Stimulated activated naive B cell treated with anti-CD40 and anti-IgM and Interleukin-4, amounts not matched to agents 10 μg/mL and 1 μg/mL and 100 μg/mL, for 72 hours (primary cell): ENCODE results near the gene CATSPERE.
"Not testable (repeated sequence)": the region's sequence is repeated elsewhere in the genome, so short reads cannot be mapped to it uniquely, and the experiment has no call there.

Source experiments
- ATAC-seq, 2 donors: fragments of 150-1000 bp; cut with Tn5 transposase; replicated peaks; 2 replicates each; pipeline ENCODE4 v1.10.0; 2021; ENCODE audit warnings: moderate library complexity in 1 of 2
- DNase-seq: peaks from one replicate; pipeline ENCODE4 v3.0.0; 2021
- H3K27ac Mint-ChIP-seq: one replicate; pipeline ENCODE4 v1.8.0; 2022; ENCODE audit warnings: mild to moderate bottlenecking, mixed read lengths
- H3K27me3 Mint-ChIP-seq, 2 donors: one replicate each; pipeline ENCODE4 v1.8.0; 2022; ENCODE audit warnings: mixed read lengths in 2 of 2
- H3K36me3 Mint-ChIP-seq, 2 donors: one replicate each; pipeline ENCODE4 v1.8.0; 2022; ENCODE audit warnings: mixed read lengths in 2 of 2, mild to moderate bottlenecking in 1 of 2
- H3K4me1 Mint-ChIP-seq, 2 donors: one replicate each; pipeline ENCODE4 v1.8.0; 2022; ENCODE audit warnings: mixed read lengths in 2 of 2, mild to moderate bottlenecking in 1 of 2
- H3K4me3 Mint-ChIP-seq, 2 donors: one replicate each; pipeline ENCODE4 v1.8.0; 2022; ENCODE audit warnings: mild to moderate bottlenecking in 2 of 2, mixed read lengths in 2 of 2, moderate library complexity in 1 of 2
- H3K9me3 Mint-ChIP-seq, 2 donors: one replicate each; pipeline ENCODE4 v1.8.0; 2022; ENCODE audit warnings: mixed read lengths in 2 of 2, mild to moderate bottlenecking in 1 of 2

CATSPERE gene

DNA sequence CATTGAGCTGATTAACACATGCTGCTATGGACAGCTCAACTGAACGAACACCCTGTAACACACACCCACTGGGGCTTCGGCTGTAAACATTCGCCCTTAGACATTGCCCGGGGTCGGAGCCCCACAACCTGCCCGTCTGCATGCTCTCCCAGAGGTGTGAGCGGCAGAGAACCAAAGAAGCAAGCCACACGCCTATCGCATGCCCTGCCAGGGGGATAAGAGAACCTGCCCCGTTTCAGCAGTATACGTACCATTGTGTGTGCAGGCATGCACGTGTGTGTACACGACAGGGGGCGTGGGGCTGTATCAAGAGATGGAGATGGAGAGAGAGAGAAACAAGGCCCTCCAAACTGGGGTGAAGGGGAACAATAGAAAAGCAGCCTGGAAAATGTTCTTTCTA, 181.9 kb downstream of the CATSPERE start:
- no peak overlapping the region for H3K27ac Mint-ChIP-seq
- no peaks in the 10 kb centered on the region for H3K4me1 Mint-ChIP-seq
- ATAC-seq (no peak), DNase-seq (no peak)
- no peaks in the 10 kb centered on the region for H3K9me3 Mint-ChIP-seq
- no peaks in the 10 kb centered on the region for H3K36me3 Mint-ChIP-seq
- H3K4me3 Mint-ChIP-seq = no peak overlapping the region
- H3K27me3 Mint-ChIP-seq = peaks cover 0 to 8% of the 10 kb centered on the region in 2 donors

DNA sequence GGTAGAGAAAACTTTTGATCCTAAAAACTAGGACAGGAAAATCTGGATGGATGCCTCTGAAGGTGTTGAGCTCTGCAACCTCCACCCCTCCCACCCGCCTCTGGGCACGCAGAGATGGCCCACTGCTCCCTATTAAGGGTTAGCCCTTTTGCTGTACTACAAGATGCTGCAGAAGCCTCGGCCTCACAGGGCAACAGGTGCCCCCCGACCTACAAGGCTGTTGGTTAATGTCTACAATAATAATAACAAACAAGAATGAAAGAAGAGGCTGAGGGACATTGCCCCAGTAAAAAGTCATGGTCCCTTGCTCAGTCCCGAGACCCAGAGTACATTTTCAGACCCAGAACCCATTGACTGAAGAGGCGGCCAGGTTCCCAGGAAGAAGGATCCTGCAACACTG, 184.3 kb downstream of the CATSPERE start:
- no peak overlapping the region for H3K4me3 Mint-ChIP-seq
- no peaks in the 10 kb centered on the region for H3K36me3 Mint-ChIP-seq
- H3K27ac Mint-ChIP-seq = no peak overlapping the region
- H3K27me3 Mint-ChIP-seq = peaks cover 0 to 8% of the 10 kb centered on the region in 2 donors
- DNase-seq = no peak
- H3K4me1 Mint-ChIP-seq = no peaks in the 10 kb centered on the region
- no peaks in the 10 kb centered on the region for H3K9me3 Mint-ChIP-seq
- ATAC-seq = no peak

DNA sequence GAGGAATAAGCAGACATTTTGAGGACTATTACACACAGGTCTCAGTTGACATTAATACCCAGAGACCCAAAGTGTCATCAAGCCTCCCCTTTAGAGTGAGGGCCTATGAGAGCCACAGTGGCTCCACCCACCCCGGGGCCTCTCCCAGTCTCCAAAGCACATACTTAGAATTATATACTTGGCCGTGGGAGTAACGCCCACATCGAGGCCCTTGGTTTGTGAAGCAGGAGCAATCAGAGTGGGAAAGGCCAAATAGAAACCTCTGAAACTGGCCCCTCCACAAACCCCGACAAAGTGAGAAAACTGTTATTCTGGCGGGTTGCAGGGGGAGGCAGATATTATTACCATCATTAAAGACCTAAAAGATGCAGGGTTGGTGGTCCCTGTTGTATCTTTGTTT, 184.8 kb downstream of the CATSPERE start:
- H3K27me3 Mint-ChIP-seq = peaks cover 0 to 8% of the 10 kb centered on the region in 2 donors
- H3K36me3 Mint-ChIP-seq = no peaks in the 10 kb centered on the region
- no peaks in the 10 kb centered on the region for H3K9me3 Mint-ChIP-seq
- no peaks in the 10 kb centered on the region for H3K4me1 Mint-ChIP-seq
- DNase-seq (no peak), ATAC-seq (no peak)
- H3K4me3 Mint-ChIP-seq = no peak overlapping the region
- no peak overlapping the region for H3K27ac Mint-ChIP-seq

DNA sequence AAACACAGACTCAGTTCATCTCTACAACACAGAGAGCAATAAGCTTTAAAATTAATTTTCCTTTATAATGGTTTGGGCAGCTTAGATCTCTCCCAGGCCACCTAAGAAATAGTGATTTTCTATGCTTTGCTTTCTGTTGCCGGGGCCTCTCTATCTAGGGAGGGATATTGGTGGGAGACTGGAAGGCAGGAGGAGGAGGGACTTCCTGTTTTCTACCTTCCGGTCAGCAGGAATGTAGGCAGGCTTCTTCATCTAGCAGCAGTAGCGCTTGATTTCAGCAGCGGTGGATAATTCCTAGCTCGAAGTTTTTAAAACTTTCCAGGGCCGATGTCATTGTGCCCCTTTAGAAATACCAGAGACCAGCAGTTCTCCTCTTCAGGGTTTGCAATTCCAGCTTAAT, 186.7 kb downstream of the CATSPERE start:
- Mint-ChIP-seq H3K4me1 (peaks cover 8% of the 10 kb centered on the region in 2 donors), H3K9me3 (no peaks in the 10 kb centered on the region), H3K27me3 (peaks cover 0 to 3% of the 10 kb centered on the region in 2 donors), H3K36me3 (no peaks in the 10 kb centered on the region), H3K27ac (no peak overlapping the region), H3K4me3 (no peak overlapping the region)
- DNase-seq (no peak), ATAC-seq (no peak)

DNA sequence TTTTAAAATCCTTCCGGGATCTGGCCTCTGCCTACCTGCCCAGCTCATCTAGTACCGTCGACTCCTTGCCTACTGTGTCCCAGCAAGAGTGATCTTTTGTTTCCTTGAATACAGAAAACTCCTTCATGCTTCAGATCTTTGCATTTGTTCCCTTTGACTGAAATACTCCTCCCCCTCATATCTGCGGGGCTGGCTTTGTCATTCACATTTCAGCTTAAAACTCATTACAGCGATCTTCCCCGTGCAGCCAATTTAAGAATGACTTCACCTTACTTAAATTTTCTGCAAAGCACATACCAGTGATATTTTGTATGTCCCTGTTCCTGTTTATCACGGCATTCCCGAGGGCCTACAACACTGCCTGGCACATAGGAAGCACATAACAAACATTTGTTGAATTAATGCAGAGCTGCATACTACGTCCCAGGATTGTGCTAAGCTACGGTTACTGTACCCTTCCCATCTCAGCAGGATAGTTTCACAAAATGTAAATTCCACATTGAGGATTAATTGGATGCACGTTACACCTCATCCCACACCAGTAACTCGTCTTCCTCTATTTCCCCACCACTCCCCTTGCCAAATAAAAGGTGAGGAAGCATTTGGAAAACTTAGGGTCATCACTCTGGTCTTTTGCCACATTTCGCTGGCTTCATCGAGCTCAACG, 191.0 kb downstream of the CATSPERE start:
- no peak for ATAC-seq
- Mint-ChIP-seq H3K27ac (peak overlapping the region; percentile 94), H3K27me3 (no peaks in the 10 kb centered on the region), H3K36me3 (peaks cover 1 to 4% of the 10 kb centered on the region in 2 donors), H3K4me1 (peaks cover 13% of the 10 kb centered on the region in 2 donors), H3K9me3 (no peaks in the 10 kb centered on the region), H3K4me3 (peak overlapping the region in 1 of 2 donors; percentile 85)
- DNase-seq = no peak

DNA sequence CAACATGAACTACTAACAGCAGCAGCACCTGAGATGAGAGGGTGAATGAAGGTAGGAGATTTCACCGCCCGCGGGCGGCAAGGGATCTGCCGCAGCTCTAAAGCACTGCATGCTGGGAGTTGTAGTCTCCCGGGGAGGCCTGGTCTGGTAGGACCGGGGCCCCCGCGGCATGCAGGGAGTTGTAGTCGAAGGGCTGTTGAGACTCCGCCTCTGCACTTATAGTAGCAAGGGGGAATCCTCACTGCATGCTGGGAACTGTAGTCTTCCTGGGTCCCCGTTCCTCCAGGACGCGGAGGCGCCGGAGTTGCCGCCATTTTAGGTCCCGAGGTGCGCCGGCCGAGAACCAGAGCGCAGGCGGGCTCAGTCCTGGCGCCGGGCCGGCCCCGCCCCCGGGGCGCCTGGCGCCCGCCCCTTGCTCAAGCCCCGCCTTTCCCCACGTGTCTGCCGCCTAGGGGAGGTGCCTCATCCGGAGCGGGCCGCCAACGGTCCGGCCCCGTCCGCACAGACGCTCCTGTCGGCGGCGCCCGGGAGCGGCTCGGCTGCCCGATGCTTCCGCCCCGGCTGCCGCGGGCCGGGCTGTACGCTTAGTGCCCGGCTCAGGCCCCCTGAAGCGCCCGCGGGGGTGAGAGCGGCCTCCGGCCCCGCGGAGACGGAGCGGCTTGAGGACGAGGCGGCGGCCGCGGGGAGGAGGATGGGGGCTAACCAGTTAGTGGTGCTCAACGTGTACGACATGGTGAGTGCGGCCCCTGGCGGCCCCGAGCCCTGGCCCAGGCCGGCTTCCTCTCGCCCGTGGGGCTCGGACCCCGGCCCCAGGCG, 191.8 kb downstream of the CATSPERE start, which contains the start of gene DESI2:
DESI2 (plus strand) TSS at position 504 of the 816 bp plus-strand sequence; CDS start at position 692, 188 bp downstream.
- Mint-ChIP-seq H3K27ac (peak within 1 kb of the TSS; percentile 94), H3K27me3 (no peaks in the 10 kb centered on the region), H3K9me3 (no peaks in the 10 kb centered on the region), H3K4me1 (peaks cover 18 to 20% of the 10 kb centered on the region in 2 donors), H3K36me3 (peaks cover 7 to 10% of the 10 kb centered on the region in 2 donors), H3K4me3 (peak within 1 kb of the TSS in 1 of 2 donors; percentile 85)
- peak; percentile 99 for DNase-seq
- peak; percentile 94 for ATAC-seq

DNA sequence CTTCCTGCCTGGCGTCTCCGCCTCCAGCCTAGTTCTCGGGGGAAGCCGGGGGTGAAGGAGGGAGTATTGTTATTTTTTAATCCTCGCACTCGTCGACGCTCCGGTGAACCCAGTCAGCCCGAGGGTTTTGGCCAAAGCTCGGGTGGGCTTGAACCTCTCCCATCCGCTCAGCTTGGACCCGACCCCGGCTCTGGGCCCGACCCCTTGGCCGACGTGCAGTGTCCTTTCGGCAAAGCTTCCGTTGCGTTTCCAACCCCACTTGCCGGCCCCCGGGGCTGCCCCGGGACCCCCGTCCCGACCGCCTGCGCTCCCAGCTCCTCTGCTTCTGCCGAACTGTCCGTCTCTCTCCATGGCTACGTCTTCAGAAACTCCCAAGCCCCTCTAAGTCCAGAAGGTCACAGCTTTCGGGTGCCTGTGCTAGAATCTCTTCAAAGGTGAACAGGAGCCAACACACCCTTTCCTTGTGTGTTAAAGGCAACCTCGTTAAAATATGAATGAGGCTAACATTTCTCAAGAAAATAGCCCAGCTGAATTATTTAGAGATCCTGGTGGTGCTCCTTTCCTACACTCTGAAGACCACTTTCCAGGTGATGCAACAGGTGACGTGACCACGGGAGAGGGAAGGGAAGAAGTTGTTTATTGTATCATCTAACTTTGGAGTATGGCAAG, 192.5 kb downstream of the CATSPERE start:
- no peaks in the 10 kb centered on the region for H3K9me3 Mint-ChIP-seq
- H3K4me1 Mint-ChIP-seq = peaks cover 24 to 28% of the 10 kb centered on the region in 2 donors
- DNase-seq (no peak), ATAC-seq (no peak)
- H3K27me3 Mint-ChIP-seq = no peaks in the 10 kb centered on the region
- no peak overlapping the region for H3K27ac Mint-ChIP-seq
- H3K4me3 Mint-ChIP-seq = no peak overlapping the region
- peaks cover 7 to 17% of the 10 kb centered on the region in 2 donors for H3K36me3 Mint-ChIP-seq

DNA sequence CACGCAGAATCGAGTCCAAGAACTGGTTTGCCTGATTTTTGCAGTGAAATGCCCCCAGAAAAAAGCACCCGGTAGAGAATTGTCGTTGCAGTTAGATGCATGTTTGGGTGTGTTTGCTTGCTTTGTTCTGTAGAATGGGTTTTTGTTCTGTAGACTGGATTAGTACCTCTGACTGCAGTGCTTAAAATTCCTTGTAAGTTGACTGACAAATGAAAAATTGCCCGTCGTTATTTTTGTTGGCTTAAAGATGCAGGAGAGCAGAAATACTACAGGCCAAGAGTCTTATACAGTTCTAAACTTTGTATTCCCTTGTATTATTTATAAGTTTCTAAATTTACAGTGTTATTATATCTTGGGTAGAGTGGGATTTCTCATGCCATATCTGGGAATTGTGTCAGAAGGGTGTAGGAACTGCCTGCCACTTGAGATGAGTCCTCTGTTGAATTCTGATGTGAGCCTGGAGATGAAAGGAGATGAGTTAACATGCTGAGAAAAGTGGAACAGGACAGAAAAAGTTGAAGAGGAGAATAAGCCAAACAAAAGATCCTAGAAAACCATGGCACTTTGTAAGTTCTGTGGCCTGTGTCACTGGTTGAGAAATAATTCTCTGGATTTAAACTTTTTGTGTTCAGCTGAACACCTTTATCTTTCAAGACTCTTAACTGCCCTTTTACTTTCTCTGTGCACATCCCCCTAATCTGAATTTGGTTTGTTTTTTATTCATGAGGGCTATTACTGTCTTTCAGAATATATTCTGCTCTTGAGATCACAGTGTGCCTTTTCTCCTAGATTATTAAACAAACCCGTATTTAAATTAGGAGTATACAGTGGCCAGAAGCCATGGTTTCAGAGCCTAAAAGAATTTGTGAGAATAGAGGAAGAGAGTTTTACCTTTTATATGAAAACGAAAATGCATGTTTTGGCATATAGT, 193.3 kb downstream of the CATSPERE start:
- no peak overlapping the region for H3K27ac Mint-ChIP-seq
- DNase-seq (no peak), ATAC-seq (no peak)
- H3K4me3 Mint-ChIP-seq = no peak overlapping the region
- peaks cover 11 to 20% of the 10 kb centered on the region in 2 donors for H3K36me3 Mint-ChIP-seq
- no peaks in the 10 kb centered on the region for H3K9me3 Mint-ChIP-seq
- no peaks in the 10 kb centered on the region for H3K27me3 Mint-ChIP-seq
- peaks cover 24 to 28% of the 10 kb centered on the region in 2 donors for H3K4me1 Mint-ChIP-seq

DNA sequence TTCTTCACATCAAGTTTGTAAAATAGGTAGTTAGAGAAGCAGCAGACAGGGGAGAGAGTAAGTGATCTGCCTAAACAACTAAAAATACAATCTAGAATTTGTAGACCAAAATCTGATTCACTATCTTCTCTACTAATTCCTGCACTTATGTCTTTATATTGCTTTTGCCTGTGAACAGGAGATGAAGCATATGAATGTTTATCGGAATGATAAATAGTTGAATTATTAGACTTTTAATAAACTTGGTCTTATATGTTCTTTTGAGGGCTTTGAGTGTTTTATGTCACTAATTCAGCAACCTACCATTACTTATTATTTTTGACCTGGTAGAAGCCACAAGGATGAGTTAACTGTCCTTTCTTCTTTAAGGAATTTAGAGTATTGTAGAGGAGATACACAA, 194.1 kb downstream of the CATSPERE start:
- no peak for ATAC-seq
- no peaks in the 10 kb centered on the region for H3K27me3 Mint-ChIP-seq
- peaks cover 14 to 23% of the 10 kb centered on the region in 2 donors for H3K36me3 Mint-ChIP-seq

DNA sequence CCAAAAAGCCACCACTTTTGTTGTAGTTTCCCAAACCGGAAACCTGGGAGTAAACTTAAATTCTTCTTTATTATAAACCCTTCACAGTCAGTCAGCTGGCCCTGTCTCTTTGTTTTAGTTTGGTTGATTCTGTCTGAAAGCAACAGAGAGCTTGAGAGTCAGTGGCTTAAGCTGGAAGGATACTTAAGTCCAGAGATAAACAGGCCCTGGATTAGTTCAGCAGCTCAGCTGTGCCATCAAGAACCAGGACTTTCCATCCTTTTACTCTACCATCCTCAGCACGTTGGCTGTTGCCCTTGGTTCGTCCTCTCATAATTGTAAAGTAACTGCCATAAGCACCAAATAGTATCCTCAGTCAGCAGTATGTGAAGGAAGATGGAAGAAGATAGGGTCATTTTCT, 196.3 kb downstream of the CATSPERE start:
- no peak for DNase-seq
- Mint-ChIP-seq H3K27me3 (no peaks in the 10 kb centered on the region), H3K36me3 (peaks cover 14 to 32% of the 10 kb centered on the region in 2 donors), H3K9me3 (no peaks in the 10 kb centered on the region), H3K4me1 (peaks cover 17 to 25% of the 10 kb centered on the region in 2 donors), H3K27ac (peak overlapping the region; percentile 80), H3K4me3 (no peak overlapping the region)
- ATAC-seq = no peak

More for the DNA sequence above, 194.1 kb downstream of the CATSPERE start:
- no peak overlapping the region for H3K4me3 Mint-ChIP-seq
- DNase-seq = no peak
- no peaks in the 10 kb centered on the region for H3K9me3 Mint-ChIP-seq
- peaks cover 24 to 28% of the 10 kb centered on the region in 2 donors for H3K4me1 Mint-ChIP-seq
- H3K27ac Mint-ChIP-seq = no peak overlapping the region

DNA sequence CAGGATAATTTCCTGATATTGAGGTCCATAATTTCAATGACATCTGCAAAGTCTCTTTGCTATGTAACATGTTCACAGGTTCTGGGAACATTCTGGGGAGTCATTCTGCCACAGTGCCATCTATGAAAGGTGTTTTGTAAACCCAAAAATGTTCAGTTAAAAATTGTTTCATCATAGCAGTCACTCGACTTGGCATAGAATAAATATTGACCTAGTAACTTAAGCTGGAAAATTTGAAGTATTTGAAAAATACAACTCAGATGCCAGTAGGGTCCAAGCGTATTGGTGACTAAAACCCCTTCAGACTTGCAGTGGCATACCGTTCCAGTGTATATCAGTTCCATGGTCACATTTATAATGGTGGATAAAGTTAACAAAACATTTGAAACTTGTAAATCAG, 198.6 kb downstream of the CATSPERE start:
- peaks cover 21 to 35% of the 10 kb centered on the region in 2 donors for H3K4me1 Mint-ChIP-seq
- no peaks in the 10 kb centered on the region for H3K9me3 Mint-ChIP-seq
- no peak overlapping the region for H3K4me3 Mint-ChIP-seq
- DNase-seq (no peak), ATAC-seq (no peak)
- H3K27me3 Mint-ChIP-seq = no peaks in the 10 kb centered on the region
- no peak overlapping the region for H3K27ac Mint-ChIP-seq
- peaks cover 14 to 36% of the 10 kb centered on the region in 2 donors for H3K36me3 Mint-ChIP-seq

DNA sequence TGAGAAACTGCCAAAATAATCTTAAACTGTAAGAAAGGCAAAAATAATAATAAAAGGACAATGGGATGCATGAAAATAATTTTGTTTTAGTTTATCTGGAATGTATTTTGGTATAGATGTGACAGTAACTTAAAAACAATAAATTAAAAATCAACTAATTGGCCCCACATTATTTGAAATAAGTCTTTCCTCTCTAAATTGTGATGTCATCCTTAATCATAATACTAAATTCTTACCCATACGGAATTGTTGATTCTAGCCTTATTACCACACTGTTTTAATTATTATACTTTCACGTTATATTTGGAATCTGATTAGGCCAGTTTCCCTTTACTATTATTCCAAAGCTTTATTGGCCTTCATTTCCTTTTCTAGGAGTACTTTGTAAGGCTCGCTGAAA, 199.5 kb downstream of the CATSPERE start:
- no peak overlapping the region for H3K4me3 Mint-ChIP-seq
- H3K9me3 Mint-ChIP-seq = no peaks in the 10 kb centered on the region
- no peak for DNase-seq
- ATAC-seq = no peak
- H3K27me3 Mint-ChIP-seq = no peaks in the 10 kb centered on the region
- peaks cover 21 to 35% of the 10 kb centered on the region in 2 donors for H3K4me1 Mint-ChIP-seq
- peaks cover 14 to 36% of the 10 kb centered on the region in 2 donors for H3K36me3 Mint-ChIP-seq
- no peak overlapping the region for H3K27ac Mint-ChIP-seq

DNA sequence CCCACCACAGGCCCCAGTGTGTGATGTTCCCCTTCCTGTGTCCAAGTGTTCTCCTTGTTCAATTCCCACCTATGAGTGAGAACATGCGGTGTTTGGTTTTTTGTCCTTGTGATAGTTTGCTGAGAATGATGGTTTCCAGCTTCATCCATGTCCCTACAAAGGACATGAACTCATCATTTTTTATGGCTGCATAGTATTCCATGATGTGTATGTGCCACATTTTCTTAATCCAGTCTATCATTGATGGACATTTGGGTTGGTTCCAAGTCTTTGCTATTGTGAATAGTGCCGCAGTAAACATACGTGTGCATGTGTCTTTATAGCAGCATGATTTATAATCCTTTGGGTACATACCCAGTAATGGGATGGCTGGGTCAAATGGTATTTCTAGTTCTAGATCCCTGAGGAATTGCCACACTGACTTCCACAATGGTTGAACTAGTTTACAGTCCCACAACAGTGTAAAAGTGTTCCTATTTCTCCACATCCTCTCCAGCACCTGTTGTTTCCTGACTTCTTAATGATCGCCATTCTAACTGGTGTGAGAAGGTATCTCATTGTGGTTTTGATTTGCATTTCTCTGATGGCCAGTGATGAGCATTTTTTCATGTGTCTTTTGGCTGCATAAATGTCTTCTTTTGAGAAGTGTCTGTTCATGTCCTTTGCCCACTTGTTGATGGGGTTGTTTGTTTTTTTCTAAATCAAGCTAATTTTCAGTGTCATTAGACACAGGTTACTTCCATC, 200.7 kb downstream of the CATSPERE start:
- peaks cover 14 to 35% of the 10 kb centered on the region in 2 donors for H3K36me3 Mint-ChIP-seq
- DNase-seq, ATAC-seq, H3K9me3 Mint-ChIP-seq, H3K4me3 Mint-ChIP-seq, H3K27ac Mint-ChIP-seq, H3K27me3 Mint-ChIP-seq: not testable (repeated sequence)
- H3K4me1 Mint-ChIP-seq = peaks cover 17 to 33% of the 10 kb centered on the region in 2 donors
